ENCODE measurements around the gene UACA.

DNA sequence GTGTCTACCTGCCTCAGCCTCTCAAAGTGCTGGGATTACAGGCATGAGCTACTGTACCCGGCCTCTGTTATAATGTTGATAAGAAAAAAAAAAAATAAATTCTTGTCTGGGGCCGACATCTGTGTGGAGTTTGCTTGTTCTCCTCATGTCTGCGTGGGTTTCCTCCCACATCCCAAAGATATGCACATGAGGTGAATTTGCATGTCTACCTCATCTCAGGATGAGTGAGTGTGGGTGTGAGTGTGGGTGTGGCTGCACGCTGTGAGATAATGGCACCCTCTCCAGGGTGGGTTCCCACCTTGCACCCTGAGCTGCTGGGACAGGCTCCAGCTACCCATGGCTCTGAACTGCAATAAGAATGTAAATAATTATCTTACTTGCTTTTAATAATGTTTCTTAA is 25.9 kb upstream of the UACA start:
- TF ChIP-seq POLR2AphosphoS5 (IDR thresholded peaks at IDR 0.05; ENCODE audit: borderline replicate concordance, low read depth, low read length) (no peak), EZH2 (IDR thresholded peaks at IDR 0.05) (no peak)

Measured in SK-N-MC (cell line).